ENCODE measurements around the gene ACOT2. TPM values are rescaled to one million over a fixed set of nuclear protein-coding genes. Genes with fewer than 3 reads are reported as not detected.
A peak's percentile ranks its signal among the peaks of the same experiment; 100 is the strongest.

Gene ACOT2
- polyA plus RNA-seq, 1 of the 3 experiments (the other 2 are of a cell fraction) = 46.7 TPM

GRCh38 chr14:73591690-73592449 is 22.9 kb downstream of the ACOT2 start, which contains the start of gene ACOT4:
Gene ACOT4 (plus strand): TSS chr14:73591873. CDS start chr14:73591960, 87 bp downstream.
- POLR2A ChIA-PET = no interaction called here
- Histone ChIP-seq H3K27ac (ENCODE audit: low read depth in 2 of 2, low read length in 1 of 2) (no peak within 1 kb of the TSS), H3K4me3 (ENCODE audit: low read depth in 2 of 2, low read length in 1 of 2) (peak within 1 kb of the TSS; percentile 47 to 54; a peak in 3 of 4 replicates), H3K36me3 (replicated peaks in 1 of 2; ENCODE audit: control insufficient read depth in 1 of 2, insufficient read depth in 2 of 2, low read length in 1 of 2) (no peaks in the 10 kb centered on the region), H4K20me1 (ENCODE audit: insufficient read depth) (no peaks in the 10 kb centered on the region), H3K4me2 (peak within 1 kb of the TSS; percentile 70), H3K4me1 (ENCODE audit: control insufficient read depth in 1 of 2, insufficient read depth in 2 of 2, low read depth in 1 of 2, low read length in 1 of 2) (no peaks in the 10 kb centered on the region; a peak in 1 of 4 replicates), H3K79me2 (ENCODE audit: insufficient read depth) (no peaks in the 10 kb centered on the region), H2AFZ (ENCODE audit: low read depth) (peak within 1 kb of the TSS; percentile 76; the same call in 1 of the 2 replicates), H3K9ac (no peak within 1 kb of the TSS), H3K27me3 (ENCODE audit: insufficient read depth) (no peaks in the 10 kb centered on the region; the same call in 1 of the 2 replicates), H3K9me3 (no peaks in the 10 kb centered on the region), H3F3A (replicated peaks; ENCODE audit: insufficient read depth) (no peaks in the 10 kb centered on the region), H3K9me2 (no peaks in the 10 kb centered on the region)
- TF ChIP-seq RFX5 (IDR thresholded peaks at IDR 0.05; ENCODE audit: low read length) = no peak
- no peak for TF ChIP-seq FOXM1 (IDR thresholded peaks at IDR 0.05; ENCODE audit: low read depth)
- TF ChIP-seq ELF1 (IDR thresholded peaks at IDR 0.05) = no peak
- no peak for TF ChIP-seq NRF1 (IDR thresholded peaks at IDR 0.05; ENCODE audit: low read depth, low read length)
- no peak for TF ChIP-seq EZH2phosphoT487 (IDR thresholded peaks at IDR 0.05; ENCODE audit: borderline replicate concordance, low read depth)
- TF ChIP-seq SIN3A (IDR thresholded peaks at IDR 0.05; ENCODE audit: borderline replicate concordance, low read depth, low read length) = no peak
- TF ChIP-seq TCF12 (IDR thresholded peaks at IDR 0.05) = no peak
- no peak for TF ChIP-seq FOXJ3 (CRISPR knock-in tag; IDR thresholded peaks at IDR 0.05)
- TF ChIP-seq, protein P1, sequence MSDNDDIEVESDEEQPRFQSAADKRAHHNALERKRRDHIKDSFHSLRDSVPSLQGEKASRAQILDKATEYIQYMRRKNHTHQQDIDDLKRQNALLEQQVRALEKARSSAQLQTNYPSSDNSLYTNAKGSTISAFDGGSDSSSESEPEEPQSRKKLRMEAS (IDR thresholded peaks at IDR 0.05; ENCODE audit: low read depth) = no peak
- TF ChIP-seq EP300 (IDR thresholded peaks at IDR 0.05; ENCODE audit: borderline replicate concordance in 1 of 2, low read depth in 1 of 2, low read length in 1 of 2) = no peak
- no peak for TF ChIP-seq TEAD4 (IDR thresholded peaks at IDR 0.05; ENCODE audit: borderline replicate concordance, insufficient read depth)
- no peak for TF ChIP-seq MEF2A (IDR thresholded peaks at IDR 0.05; ENCODE audit: borderline replicate concordance, low read depth)
- no peak for TF ChIP-seq PBX3 (IDR thresholded peaks at IDR 0.05)
- TF ChIP-seq USF1 (IDR thresholded peaks at IDR 0.05; ENCODE audit: borderline replicate concordance, low read depth) = no peak
- TF ChIP-seq YY1 (IDR thresholded peaks at IDR 0.05; ENCODE audit: low read depth) = no peak
- TF ChIP-seq JUND (IDR thresholded peaks at IDR 0.05) = no peak
- no peak for TF ChIP-seq NFIC (IDR thresholded peaks at IDR 0.05; ENCODE audit: borderline replicate concordance)
- TF ChIP-seq RAD21 (IDR thresholded peaks at IDR 0.05; ENCODE audit: low read length) = no peak
- CTCF ChIA-PET = interaction anchor here (0.6 kb wide), 1 partner anchor 306 kb away, joined by 3 read pairs; no protein-coding TSS in a partner anchor
- peak; percentile 77 for DNase-seq
- WGBS (ENCODE audit: low lambda C conversion rate) = 36% methylated on average over 14 of the region's 89 CpGs

All from SK-N-SH (cell line).